Endothelial cell of hepatic sinusoid (primary cell): ENCODE measurements around the gene MLLT1.

Experiments
- in situ Hi-C: cut with HindIII; loops from 2 replicates; pipeline ENCODE4 v1.10.0; 2017; ENCODE audit warnings: low sequenced_read_pairs

Gene MLLT1

DNA sequence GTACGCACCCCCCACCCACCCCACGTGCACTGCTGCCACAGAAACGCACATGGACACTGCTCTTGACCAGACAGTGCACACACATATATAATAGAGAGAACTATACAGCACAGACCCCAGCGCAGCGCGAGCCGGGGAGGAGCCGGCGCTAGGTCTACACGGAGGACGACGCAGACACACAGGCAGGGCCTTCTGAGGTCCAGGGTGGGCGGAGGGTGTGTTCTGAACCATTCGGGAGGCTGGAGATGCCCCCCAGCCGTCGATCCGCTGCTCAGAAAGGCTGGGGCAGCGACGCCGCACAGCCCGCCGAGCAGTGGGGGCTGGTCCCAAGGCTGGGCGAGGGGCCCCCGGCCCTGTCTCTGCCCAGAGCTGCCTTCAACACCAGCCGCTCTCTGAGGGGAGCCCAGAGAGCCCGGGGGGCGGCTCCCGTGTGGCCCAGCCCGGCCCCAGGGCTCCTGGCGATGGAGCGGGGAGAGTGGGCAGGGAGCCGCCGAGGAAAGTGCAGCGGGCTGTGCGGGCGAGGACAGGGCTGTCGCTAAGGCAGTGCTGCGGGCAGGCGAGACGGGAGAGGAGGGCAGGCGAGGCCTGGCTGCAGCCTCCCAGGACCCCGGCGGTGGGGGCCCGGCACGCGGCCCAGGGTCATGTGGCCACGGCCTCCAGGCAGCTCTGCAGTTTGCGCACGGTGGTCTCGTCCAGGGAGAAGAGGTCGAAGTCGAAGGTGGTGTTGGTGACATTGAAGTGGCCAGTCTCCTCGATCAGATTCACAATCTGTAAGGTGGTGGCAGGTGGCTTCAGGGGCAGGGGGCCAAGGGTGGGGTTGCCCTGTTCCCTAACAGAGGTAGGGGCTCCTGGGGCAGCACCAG lies 67.1 kb downstream of the MLLT1 start:
- in situ Hi-C loops, result no loop called here

- in situ Hi-C loops, result no loop called here
Measured at GRCh38 chr19:6211632-6212402, 68.0 kb downstream of the MLLT1 start.

GRCh38 chr19:6210721-6211600 lies 68.8 kb downstream of the MLLT1 start:
- in situ Hi-C loops, result no loop called here

DNA sequence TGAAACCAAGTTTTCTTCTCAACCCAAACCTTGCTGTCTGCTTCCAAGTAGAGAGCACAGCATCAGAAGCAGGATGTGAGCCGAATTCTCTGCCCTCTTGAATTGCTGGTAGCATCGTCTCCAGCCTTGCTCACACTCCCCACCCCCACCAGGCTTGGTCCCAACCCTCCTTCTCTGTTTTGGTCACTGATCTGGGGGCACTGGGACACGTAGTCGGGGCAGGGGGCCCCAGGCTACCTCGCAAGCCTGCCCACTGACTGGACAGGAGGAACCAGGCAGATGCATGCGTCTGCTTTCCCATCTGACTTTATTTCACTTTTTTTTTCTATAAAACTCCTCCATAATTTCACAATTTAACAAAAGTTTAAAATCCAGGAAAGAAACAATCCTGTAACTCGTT lies 69.7 kb downstream of the MLLT1 start:
- in situ Hi-C loops, result no loop called here

DNA sequence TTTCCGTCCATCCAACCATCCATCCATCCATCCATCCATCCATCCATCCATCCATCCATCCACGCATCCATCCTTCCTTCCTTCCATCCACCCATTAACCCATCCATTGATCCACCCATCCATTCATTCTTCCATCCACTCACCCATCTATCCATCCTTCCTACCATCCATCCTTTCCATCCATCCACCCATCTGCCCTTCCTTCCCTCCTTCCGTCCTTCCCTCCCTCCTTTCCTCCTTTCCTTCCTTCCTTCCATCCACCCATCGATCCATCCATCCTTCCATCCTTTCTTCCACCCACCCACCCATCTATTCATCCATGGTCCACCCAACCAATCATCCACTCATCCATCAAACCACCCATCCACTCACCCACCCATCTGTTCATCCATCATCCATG lies 70.1 kb downstream of the MLLT1 start:
- in situ Hi-C loops, result no loop called here

DNA sequence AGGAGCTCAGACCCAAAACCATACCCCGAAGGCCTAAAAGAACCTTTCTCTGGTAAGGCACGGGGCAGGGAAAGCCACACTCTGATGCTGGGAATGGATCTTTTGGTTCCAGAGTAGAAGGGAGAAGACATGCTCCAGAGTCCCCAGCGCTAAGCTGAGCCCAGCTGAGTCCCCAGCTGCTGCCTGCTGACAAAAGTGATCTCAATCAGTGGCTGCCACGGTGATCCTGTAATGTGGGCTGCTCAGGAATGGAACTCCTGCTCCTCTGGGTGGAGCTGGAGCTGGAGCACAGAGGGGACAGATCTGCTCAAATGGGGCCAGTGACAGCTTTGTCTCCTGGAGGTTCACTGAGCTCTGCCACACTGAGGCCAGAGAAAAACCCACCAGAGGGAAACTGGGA lies 70.5 kb downstream of the MLLT1 start:
- in situ Hi-C loops, result no loop called here

DNA sequence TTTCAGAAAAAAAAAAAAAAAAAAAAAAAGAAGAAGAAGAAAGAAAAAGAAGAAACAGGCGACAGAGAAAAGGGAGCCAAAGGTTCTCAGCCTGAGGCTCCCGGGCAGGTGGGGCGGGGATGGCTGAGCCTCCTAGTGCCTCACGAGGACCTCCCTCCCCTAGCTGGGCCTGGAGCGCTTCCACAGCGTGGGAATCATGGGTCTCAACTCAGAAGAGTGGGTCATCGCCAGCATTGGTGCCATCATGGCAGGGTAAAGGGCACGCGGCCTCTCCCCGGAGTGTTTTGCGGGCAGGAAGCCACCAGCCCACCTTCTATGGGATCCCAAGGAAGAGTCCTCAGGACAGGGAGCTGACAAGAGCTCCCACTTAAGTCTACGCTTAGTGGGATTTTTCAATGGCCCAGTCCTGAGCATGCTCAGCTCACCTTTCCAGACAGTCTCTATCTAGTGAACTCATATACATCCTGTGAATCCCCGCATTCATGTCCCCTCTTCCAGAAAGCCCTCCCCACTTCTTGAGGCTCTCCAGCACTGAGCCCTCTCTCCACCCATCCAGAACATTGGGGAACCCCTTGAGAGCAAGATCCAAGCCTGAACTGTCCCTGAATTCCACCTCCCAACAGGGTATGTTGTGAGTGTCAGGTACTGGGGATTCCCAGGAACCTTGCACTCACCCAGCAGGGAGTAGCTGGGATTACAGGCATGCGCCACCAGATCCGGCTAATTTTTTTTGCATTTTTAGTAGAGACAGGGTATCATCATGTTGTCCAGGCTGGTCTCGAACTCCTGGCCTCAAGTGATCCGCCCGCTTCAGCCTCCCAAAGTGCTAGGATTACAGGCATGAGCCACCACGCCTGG lies 74.7 kb downstream of the MLLT1 start:
- in situ Hi-C loops, result no loop called here

DNA sequence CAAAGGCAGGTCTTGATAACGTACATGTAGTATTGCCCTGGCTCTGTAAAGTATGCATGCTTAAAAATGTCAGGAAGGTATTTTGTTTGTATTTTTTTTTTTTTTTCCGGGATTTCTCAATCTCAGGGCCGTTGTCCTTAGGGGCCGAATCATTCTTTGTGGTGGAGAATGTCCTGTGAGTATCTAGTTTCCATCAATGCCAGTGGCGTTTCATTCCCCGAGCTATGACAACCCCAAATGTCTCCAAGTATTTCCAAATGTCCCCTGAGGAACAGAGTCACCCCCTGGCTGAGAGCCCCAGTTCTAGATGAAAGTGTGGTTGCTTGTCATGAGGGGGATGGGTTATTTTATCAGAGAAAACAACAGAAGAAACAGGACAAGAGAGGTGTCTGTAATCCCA lies 75.6 kb downstream of the MLLT1 start:
- in situ Hi-C loops, result no loop called here

GRCh38 chr19:6199240-6199994 lies 80.4 kb downstream of the MLLT1 start:
- in situ Hi-C loops, result no loop called here

DNA sequence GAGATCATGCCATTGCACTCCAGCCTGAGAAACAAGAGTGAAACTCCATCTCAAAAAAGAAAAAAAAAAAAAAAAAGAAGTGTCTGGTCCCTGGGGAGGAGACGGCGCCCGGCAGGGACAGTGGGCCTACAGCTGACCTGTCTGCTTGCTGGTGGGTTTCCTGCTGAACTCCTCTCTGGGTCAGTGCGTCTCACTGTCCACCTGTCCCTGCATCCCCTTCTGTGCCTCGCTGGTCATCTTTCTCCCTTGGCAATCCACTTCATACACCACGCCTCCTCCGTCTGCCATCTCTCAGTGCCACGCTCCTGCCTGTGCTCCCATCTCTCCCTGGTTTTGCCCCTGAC lies 80.9 kb downstream of the MLLT1 start:
- in situ Hi-C loops, result no loop called here

- in situ Hi-C loops, result no loop called here
Measured at GRCh38 chr19:6196361-6196760, 83.4 kb downstream of the MLLT1 start.

DNA sequence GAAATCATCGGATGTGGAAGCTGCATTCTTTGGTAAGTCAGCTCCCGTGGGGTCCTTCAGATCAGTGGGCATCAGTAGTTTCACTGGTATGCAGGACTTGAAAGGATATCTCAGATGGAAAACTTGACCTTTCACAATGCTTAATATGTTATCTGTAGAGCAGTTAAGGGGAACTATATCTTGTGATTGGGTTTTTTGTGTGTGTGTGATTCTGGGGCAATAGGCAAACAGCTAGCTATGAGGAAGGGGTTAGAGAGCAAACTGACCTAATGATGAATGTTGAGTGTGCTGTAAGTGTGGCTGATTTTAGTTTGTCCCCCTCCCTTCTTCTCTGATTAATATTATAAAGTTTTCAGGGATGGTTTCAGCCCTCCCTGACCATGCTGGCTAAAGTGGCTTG lies 91.0 kb downstream of the MLLT1 start:
- in situ Hi-C loops, result no loop called here

DNA sequence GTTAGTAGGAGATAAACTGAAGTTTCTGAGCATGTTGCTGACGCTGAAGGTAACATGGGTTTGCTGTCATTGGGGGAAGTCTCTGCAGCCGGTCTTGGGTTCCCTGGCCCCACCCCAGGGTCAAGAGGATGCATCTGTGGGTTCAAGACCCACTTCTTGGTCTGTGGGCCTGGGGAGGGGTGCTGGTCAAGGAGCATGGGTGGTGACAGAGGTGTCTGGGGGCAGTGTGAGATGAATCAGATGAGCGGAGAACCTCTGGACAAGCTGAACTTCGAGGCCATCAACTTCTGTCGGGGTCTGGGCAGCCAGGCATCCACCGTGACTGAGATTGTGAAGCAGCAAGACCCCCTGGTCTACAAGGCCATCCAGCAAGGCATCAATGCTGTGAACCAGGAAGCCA lies 92.4 kb downstream of the MLLT1 start:
- in situ Hi-C loops, result no loop called here

DNA sequence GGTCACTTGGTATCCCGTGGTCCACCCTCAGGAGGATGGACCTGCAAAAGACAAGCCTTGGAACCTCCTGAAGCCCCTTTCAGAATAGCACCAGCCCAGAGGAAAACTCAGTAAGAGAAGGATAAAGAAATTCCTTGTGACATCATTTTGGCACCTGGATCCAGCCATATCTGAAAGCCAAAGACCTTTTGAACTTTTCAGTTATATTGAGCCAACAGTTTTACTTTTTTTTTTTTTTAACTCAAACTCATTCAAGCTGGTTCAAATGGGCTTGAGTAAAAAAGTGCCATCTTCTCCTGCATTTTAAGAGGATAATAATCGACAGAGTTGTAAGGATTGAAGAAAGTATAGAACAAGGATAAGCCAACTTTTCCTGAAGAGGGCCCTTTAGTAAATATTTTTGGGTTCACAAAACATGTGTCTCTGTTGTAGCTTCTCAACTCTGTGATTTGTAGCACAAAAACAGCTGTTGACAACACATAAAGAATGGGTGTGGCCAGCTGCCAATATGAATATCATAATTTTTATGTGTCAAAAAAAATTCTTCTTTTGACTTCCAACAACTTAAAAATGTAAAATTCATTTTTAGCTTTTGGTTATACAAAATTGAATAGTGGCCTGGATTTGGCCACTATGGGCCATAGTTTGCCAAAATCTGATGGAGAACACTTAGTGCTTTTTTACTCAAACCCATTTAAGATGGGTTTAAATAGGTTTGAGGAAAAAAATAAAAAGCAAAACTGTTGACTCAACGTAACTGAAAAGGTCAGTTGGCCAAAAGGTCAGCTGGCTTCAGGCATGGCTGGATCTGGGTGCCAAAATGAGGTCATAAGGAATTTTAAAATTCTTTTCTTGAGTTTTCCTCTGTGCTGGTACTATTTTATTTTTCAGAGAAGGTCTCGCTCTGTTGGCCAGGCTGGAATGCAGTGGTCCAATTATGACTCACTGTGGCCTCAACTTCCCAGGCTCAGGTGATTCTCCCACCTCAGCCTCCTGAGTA lies 93.6 kb downstream of the MLLT1 start:
- in situ Hi-C loops, result no loop called here

GRCh38 chr19:6185093-6185834 lies 94.5 kb downstream of the MLLT1 start:
- in situ Hi-C loops, result no loop called here

DNA sequence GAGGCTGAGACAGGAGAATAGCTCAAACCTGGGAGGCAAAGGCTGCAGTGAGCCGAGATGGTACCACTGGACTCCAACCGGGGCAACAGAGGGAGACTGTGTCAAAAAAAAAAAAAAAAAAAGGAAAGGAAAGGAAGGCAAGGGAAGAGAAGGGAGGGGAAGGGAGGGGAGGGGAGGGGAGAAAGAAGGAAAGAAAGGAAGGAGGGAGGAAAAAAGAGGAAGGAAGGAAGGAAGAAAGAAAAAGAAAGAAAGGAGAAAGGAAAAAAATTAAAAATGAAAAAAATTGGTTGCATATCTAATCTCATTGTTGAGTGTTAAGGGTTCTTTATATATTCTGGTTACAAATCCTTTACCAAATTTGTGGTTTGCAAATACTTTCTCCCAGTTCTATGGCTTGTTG lies 98.7 kb downstream of the MLLT1 start:
- in situ Hi-C loops, result no loop called here

- in situ Hi-C loops, result no loop called here
Measured at GRCh38 chr19:6173190-6173589, 106.6 kb downstream of the MLLT1 start.
